ENCODE measurements around the gene PYDC1. TPM values are rescaled to one million over a fixed set of nuclear protein-coding genes. Genes with fewer than 3 reads are reported as not detected.

The PYDC1 gene
- total and polyA plus RNA-seq, 10 of the 15 experiments (the other 5 are each of a cell fraction or from before 2014, with no cell fraction given) = not detected

- TF ChIP-seq E4F1 (IDR thresholded peaks at IDR 0.05; ENCODE audit: borderline replicate concordance, partially characterized antibody) (peak; percentile 93), TCF7 (IDR thresholded peaks at IDR 0.05; ENCODE audit: borderline replicate concordance) (no peak; the same call in 1 of the 2 replicates), MXI1 (IDR thresholded peaks at IDR 0.05; ENCODE audit: low read depth, low read length) (no peak; the same call in 1 of the 2 replicates), SKIL (IDR thresholded peaks at IDR 0.05; ENCODE audit: low read depth, poor library complexity, severe bottlenecking) (peak; percentile 98), NFIC (IDR thresholded peaks at IDR 0.05; ENCODE audit: low read depth, low read length) (no peak; the same call in 1 of the 2 replicates), GABPA (IDR thresholded peaks at IDR 0.05; ENCODE audit: low read depth) (no peak)
These were observed 37.0 kb downstream of the PYDC1 start, which contains the start of gene FUS (continued) for GRCh38 chr16:31179747-31180459.

Data from GM12878 (cell line).